SJCRH30 (cell line): ENCODE results near the gene ZNF14. TPM values are rescaled to one million over a fixed set of nuclear protein-coding genes. Genes with fewer than 3 reads are reported as not detected.
"Not testable (repeated sequence)": the region's sequence is repeated elsewhere in the genome, so short reads cannot be mapped to it uniquely, and the experiment has no call there.

ENCODE experiments used
- DNase-seq, 2 experiments: peaks; one replicate each; pipeline ENCODE4 v3.0.0-alpha.2; 2015 to 2020
- H3K27ac ChIP-seq: fragments of 250-450 bp; sonication (Bioruptor Pico); 2 replicates; pipeline ENCODE4 v1.5.1; 2020; ENCODE audit warnings: mild to moderate bottlenecking, moderate library complexity
- H3K27me3 ChIP-seq: fragments of 250-450 bp; sonication (Bioruptor Pico); 2 replicates; pipeline ENCODE4 v1.5.1; 2020; ENCODE audit warnings: mild to moderate bottlenecking, moderate library complexity
- H3K36me3 ChIP-seq: fragments of 250-450 bp; sonication (Bioruptor Pico); 2 replicates; pipeline ENCODE4 v1.5.1; 2020; ENCODE audit warnings: mild to moderate bottlenecking, moderate library complexity
- H3K4me1 ChIP-seq: fragments of 250-450 bp; sonication (Bioruptor Pico); 2 replicates; pipeline ENCODE4 v1.5.1; 2020; ENCODE audit warnings: mild to moderate bottlenecking, moderate library complexity
- H3K4me3 ChIP-seq: fragments of 250-450 bp; sonication (Bioruptor Pico); 2 replicates; pipeline ENCODE4 v1.5.1; 2020; ENCODE audit warnings: mild to moderate bottlenecking, moderate library complexity
- H3K9me3 ChIP-seq: fragments of 250-450 bp; sonication (Bioruptor Pico); replicated peaks from 2 replicates; pipeline ENCODE4 v1.5.1; 2020; ENCODE audit warnings: mild to moderate bottlenecking, moderate library complexity
- total RNA-seq: library from RNA; depleted of rRNA; stranded (reverse); fragments of >200 nt; shearing (Covaris generic); gene quantifications from 2 replicates; pipeline ENCODE4 v1.2.3, GENCODE V29; 2014

ZNF14 gene
- total RNA-seq, 1 experiment from 2014 or later = 7.8 TPM

DNA sequence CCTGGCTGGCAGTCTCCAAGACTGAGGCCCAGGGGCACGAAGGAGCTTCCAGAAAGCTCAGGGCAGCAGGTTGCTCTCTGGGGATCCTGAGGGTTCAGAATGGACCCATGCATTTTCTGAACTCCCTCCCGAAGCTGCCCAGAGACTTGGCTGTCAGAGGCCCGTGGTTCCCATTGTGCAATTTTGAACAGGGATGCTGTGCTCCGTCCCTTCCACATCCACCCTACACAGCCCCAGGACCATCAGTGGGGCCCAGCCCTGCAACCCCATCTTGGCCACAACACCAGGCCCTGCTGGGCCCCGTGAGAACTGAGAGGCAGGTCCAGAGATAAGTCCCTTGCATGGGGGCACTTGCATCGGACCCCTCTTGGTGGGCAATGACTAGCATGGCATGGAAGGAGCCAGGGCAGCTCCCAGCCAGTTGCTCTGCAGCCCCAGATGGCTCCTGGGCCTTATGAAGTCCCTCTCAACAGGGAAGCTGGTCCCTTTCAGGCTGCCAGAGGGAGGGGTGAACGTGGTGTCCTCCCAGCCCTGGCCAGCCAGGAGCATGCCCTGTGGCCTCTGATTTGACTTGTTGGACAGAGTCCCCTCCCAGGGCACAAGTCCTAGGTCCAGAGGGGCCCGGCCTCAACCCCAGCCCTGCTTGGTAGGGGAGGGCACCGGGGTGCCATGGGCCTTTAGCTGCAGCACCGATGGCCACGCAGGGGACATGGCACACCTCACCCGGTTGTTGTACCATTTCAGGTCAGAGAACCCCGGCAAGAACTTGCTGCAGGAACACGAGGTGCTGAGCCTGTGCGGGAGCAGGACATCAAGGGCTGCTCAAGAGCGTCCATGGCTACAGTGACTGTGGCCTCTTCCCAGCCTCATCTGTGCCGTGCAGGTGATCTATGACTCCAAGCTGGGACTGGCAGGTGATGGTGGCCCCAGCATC is 17.3 kb upstream of the ZNF14 start:
- no peaks in the 10 kb centered on the region for H3K9me3 ChIP-seq
- no peak for DNase-seq
- no peaks in the 10 kb centered on the region for H3K36me3 ChIP-seq
- no peaks in the 10 kb centered on the region for H3K4me1 ChIP-seq
- no peak overlapping the region for H3K4me3 ChIP-seq
- H3K27ac ChIP-seq = no peak overlapping the region
- H3K27me3 ChIP-seq = no peaks in the 10 kb centered on the region

DNA sequence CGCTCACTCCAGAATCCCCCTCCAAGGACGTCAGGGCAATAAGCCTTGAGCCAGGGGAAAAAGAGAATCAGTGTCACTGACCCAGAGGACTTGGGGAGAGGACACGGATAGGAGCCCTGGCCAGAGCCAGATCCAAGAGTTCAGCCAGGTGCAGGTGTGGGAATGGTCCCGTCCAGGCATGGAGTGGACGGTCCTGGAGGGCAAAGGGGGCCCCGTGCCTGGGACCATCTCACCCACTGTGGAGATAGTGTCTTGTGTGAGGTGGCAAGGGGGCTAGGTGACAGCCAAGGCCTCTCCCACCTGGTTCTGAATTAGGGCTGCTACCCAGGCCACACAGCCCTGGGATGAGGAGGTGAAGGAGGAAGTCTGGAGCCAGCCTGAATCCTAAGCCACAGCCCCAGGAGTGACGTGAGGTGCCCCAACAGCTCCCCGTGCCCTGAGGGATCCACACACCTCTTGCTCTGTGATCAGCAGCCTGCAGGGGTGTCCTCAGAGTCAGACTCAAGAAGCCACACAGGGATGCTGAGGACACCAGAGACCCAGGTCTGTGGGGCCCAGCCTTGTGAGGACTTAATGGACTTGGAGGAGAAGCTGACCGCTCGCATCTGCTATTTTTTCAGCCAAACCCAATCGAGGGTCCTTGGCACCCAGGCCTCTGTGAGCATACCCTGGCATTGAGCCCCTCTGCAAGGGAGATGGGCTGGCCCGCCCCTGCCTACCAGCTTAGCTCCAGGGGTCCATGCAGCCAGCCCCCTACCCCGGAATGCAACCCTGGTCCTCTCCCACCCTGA is 16.4 kb upstream of the ZNF14 start:
- Histone ChIP-seq H3K9me3 (no peaks in the 10 kb centered on the region), H3K36me3 (no peaks in the 10 kb centered on the region), H3K27me3 (no peaks in the 10 kb centered on the region), H3K27ac (no peak overlapping the region), H3K4me3 (no peak overlapping the region), H3K4me1 (no peaks in the 10 kb centered on the region)
- DNase-seq = no peak

DNA sequence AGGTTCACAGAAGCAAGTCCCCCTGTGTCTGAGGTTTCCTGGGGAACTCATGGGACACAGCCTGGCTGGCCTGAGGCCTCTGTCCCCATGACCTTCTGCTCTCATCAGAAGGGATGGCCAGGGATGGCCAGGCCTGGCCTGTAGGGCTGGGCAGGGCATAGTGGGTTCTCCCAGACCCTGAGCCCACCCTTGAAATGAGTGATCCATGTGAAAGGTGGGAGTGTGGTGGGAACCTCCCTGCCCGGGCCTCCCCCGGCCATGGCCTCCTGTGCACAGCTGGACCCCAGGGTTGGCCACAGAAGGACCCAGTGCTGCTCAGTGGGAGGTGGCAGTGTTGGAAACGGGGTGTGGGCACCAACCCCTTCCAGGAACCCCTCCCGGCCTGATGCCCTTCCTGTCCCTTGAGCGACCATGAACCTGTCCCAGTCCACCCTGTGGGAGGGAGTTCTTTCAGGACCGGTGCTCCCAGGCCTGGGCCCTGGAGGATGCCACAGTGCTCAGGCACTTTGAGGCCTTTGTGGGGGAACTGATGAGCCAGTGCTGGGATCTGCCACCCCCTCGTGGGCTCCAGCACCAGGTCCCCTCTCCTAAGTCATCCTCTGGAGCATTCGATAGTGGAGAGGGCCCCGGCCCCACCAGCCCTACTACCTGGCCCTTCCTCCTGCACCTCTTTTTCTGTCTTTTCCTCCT is 15.5 kb upstream of the ZNF14 start:
- Histone ChIP-seq H3K9me3 (no peaks in the 10 kb centered on the region), H3K4me1 (no peaks in the 10 kb centered on the region), H3K36me3 (no peaks in the 10 kb centered on the region), H3K27me3 (no peaks in the 10 kb centered on the region), H3K27ac (no peak overlapping the region), H3K4me3 (no peak overlapping the region)
- DNase-seq = no peak

DNA sequence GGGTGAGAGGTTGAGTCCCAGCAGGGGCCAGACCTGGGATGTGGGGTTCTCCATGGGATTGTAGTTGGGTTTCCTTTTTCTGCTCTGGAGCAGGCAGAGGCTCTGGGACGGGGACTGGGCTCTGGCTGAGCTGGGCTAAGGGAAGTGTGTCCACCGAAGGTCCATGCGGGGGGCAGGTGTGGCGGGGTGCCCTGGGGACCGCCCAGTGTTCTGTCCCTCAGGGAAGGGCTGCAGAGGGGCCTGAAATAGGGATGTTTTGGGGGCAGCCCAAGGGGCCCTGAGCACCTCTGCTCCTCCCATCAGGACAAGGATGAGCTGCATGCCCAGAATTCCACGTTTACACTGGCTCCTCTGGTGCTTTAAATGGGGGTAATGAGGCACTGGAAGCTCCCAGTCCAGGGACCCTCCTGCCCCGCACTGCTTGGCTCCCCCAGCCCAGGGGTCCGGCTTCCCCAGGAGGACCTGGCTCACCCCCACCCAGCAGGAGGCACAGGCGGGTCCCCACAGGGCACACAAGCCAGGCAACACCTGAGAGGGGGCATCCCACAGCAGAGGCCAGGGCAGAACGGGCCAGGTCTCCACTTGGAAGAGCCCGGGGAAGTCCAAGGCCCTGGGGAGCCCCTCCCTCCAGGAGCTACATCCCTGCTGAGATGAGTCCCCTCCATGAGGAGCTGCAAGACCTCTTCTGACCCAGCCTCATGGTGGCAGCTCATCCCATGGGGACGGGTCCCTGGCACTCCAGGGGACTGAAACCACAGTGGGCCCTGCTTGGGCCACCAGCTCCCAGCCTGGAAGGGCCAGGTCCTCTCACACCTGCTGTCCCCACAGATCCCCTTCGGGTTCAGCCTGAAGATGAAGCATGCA is 14.7 kb upstream of the ZNF14 start:
- H3K27me3 ChIP-seq = no peaks in the 10 kb centered on the region
- DNase-seq = no peak
- H3K9me3 ChIP-seq = no peaks in the 10 kb centered on the region
- H3K4me3 ChIP-seq = no peak overlapping the region
- H3K36me3 ChIP-seq = no peaks in the 10 kb centered on the region
- no peak overlapping the region for H3K27ac ChIP-seq
- no peaks in the 10 kb centered on the region for H3K4me1 ChIP-seq

DNA sequence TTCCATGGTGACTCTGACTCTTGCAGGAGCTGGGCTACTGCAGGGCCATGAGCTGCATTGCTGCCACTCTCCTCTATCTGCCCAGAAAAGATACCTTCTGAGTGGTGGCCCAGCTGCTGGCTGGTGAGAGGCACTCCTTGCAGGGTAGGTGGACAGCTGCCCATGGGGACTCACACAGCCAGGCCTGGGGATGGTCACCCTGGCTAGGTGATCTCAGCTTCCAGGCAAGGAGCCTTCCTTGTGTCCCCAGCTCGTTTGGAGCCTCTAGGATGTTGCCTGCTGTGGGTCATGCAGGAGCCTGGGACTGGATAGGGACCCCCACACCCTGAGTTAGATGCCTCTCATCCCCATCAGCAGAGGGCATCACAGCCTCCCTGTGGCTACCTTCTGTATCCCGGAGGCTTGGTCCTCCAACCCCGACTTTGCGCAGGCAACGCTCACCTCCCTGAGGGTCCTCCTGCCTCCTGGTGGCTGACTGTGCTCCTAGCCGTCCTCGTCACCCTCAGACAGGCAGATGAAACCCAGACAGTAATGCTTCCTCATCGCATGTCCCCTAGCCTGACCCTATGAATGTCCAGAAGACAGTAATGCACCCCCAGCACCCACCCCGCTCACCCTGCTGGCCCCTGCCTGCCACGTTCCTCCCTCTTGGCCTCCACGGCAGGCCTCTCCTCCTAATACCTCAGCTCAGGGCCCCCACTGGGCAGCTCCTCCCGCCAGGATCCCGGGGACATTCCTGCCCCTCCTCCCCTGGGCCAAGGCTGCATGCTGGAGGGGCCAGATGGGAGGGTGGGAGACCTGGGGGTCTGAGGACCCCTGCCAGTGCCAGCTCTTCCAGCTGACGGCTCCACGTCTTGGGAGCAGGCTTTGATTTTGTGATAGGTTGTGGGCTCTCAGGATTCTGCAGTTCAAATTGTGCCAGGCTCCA is 13.6 kb upstream of the ZNF14 start:
- H3K9me3 ChIP-seq = no peaks in the 10 kb centered on the region
- H3K4me3 ChIP-seq = no peak overlapping the region
- no peaks in the 10 kb centered on the region for H3K27me3 ChIP-seq
- H3K4me1 ChIP-seq = no peaks in the 10 kb centered on the region
- no peak for DNase-seq
- H3K27ac ChIP-seq = no peak overlapping the region
- H3K36me3 ChIP-seq = no peaks in the 10 kb centered on the region

DNA sequence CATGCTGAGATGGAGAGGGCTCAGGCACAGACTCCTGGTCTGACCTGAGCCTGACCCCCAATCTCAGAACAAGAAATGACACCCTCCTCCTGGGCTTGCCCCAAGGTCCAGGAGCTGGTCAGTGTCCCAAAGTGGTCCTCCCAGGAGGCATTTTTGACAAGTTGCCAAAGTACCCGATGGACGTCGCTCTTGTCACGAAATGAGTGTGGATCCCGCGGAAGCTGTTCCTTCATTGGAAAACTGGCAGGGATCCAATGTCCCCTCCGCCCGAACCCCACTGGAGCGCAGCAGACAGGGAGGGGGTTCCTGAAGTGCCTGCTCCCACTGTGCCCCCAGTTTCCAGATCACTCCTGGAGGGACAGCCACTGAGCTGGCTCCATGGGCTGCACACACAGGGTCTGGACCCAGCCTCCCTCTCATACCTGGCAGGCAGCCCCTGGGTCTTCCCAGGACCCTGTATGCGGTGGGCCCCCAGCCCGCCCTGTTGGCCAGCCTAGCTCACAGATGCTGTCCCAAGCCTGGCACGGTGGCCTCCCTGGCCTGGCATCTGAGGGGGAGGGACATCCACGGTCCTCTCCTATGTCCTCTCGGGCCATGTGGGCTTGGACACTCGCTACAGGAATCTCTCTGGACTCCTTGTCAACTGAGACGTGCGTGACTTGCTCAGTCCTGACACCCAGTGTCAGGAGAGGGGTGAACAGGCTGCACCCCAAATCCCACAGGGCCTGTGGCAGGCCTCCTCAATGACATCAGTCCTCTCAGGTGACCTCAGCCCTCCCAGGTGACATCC is 12.8 kb upstream of the ZNF14 start:
- no peak for DNase-seq
- Histone ChIP-seq H3K4me3 (no peak overlapping the region), H3K36me3 (no peaks in the 10 kb centered on the region)

DNA sequence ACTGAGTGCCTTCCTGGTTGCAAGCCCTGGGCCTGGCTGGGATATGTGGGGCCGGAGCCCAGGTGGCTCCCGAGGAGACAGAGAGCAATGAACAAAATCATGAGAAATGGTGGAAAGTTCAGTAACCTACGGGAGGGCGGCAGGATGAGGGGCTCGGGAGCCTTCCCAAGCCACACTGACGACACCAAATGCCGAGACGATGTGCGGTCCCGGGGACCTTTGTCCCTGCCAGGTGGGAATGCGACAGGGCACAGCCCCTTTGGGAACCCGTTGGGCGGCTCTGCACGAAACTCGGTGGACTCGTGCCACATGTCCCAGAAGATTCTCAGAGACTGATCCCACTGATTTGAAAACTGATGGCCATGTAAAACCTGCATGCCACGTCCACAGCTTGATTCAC is 11.7 kb upstream of the ZNF14 start:
- no peaks in the 10 kb centered on the region for H3K4me1 ChIP-seq
- no peaks in the 10 kb centered on the region for H3K9me3 ChIP-seq
- no peaks in the 10 kb centered on the region for H3K27me3 ChIP-seq
- H3K36me3 ChIP-seq = no peaks in the 10 kb centered on the region
- H3K27ac ChIP-seq = no peak overlapping the region
- no peak overlapping the region for H3K4me3 ChIP-seq
- DNase-seq = no peak

More for the DNA sequence above, 12.8 kb upstream of the ZNF14 start:
- H3K4me1 ChIP-seq = no peaks in the 10 kb centered on the region
- no peak overlapping the region for H3K27ac ChIP-seq
- no peaks in the 10 kb centered on the region for H3K27me3 ChIP-seq
- H3K9me3 ChIP-seq = no peaks in the 10 kb centered on the region

DNA sequence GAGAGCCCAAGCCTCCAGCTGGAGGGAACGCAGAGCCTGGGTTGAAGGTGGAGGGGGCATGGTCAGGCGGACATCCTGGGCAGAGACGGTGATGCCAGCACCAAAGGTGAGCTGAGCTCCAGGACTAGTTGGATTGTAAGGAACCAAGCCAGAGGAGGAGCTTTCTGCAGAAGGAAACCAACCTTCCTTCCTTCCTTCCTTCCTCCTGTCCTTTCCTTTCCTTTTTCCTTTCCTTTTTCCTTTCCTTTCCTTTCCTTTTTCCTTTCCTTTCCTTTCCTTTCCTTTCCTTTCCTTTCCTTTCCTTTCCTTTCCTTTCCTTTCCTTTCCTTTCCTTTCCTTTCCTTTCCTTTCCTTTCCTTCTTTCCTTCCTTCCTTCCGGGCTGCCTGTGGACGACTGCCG is 11.0 kb upstream of the ZNF14 start:
- not testable (repeated sequence) for H3K27me3 ChIP-seq, H3K9me3 ChIP-seq, DNase-seq, H3K4me3 ChIP-seq, H3K4me1 ChIP-seq, H3K36me3 ChIP-seq, H3K27ac ChIP-seq

DNA sequence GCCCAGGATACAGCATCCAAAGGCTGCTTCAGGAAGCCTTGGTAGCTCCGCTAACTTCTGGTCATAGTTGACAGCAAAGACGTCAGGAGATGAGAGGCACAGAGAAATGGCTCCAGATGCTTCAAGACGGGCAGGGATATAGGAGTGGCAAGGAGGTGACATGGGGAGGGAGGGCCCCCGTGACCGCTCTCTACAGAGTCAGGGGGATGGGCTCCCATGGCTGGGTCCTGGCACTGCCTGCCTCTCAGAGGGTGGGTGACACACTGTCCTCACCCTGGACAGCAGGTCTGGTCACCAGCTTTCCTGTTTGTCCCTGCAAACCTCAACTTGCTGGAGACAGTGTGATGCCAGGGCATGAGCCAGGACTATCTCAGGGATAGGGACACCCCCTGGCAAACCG is 10.3 kb upstream of the ZNF14 start:
- Histone ChIP-seq H3K27me3 (no peaks in the 10 kb centered on the region), H3K9me3 (no peaks in the 10 kb centered on the region), H3K27ac (no peak overlapping the region), H3K4me1 (no peaks in the 10 kb centered on the region), H3K4me3 (no peak overlapping the region), H3K36me3 (no peaks in the 10 kb centered on the region)
- no peak for DNase-seq

DNA sequence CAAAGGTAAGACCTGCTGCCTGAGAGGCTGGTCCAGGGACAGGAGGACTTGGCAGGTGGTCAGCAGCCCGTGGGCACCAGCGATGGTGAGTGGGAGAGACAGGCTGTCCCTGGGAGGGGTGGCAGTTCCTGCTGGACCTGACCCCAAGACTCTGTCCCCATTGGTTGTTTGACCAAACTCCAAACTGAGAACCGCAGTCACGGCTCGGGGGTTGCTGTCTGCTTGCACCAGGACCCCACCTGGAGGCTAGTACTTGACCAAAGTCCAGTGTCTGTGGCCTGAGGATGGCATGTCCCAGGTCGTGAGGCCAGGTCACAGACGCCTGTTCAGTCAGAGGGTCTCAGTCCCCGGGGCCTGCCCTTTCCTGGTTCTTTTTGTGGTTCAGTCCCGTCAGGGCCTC is 9.9 kb upstream of the ZNF14 start:
- H3K36me3 ChIP-seq = no peaks in the 10 kb centered on the region
- no peaks in the 10 kb centered on the region for H3K9me3 ChIP-seq
- no peak overlapping the region for H3K27ac ChIP-seq
- H3K4me1 ChIP-seq = no peaks in the 10 kb centered on the region
- DNase-seq = no peak
- no peak overlapping the region for H3K4me3 ChIP-seq
- no peaks in the 10 kb centered on the region for H3K27me3 ChIP-seq

DNA sequence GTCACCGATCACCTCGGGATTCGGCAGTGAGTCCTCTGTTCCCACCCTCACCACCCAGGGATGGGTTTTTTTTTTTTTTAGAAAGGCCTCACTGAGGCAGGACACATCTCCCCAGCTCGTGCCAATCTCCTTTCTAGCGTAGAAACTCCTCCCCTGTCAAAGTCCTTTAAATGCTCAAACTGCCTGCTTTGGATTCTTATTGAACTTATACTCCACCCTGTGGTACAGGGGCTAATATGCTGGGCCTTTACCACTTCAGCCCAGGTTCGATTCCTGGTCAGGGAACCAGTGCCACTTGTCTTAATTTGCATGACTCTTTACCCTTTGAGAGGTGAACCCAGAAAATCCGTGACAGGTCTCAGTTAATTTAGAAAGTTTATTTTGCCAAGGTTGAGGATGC is 8.3 kb upstream of the ZNF14 start:
- H3K9me3 ChIP-seq = no peaks in the 10 kb centered on the region
- no peak overlapping the region for H3K4me3 ChIP-seq
- H3K27ac ChIP-seq = no peak overlapping the region
- no peaks in the 10 kb centered on the region for H3K27me3 ChIP-seq
- H3K36me3 ChIP-seq = no peaks in the 10 kb centered on the region
- no peaks in the 10 kb centered on the region for H3K4me1 ChIP-seq
- no peak for DNase-seq

DNA sequence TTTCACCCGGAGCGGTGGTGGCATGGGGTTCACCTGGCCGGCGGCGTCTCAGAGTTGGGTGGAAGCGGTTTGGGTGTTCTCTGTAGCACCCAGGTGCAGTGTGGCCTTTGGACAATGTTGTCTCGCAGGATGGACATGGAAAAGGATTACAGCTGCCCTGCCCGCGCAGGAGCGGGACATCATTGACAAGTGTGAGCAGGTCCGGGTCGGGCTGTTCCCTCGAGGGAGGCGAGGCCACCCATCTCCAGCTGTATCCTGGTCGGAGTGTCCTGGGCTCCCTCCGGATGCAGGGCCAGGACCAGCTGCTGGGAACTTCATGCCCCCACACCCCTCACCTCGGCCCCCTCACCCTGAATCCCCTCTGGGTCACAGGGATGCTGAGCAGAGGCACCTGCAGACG is 7.8 kb upstream of the ZNF14 start:
- Histone ChIP-seq H3K9me3 (no peaks in the 10 kb centered on the region), H3K4me1 (no peaks in the 10 kb centered on the region), H3K36me3 (no peaks in the 10 kb centered on the region), H3K4me3 (no peak overlapping the region), H3K27ac (no peak overlapping the region), H3K27me3 (no peaks in the 10 kb centered on the region)
- no peak for DNase-seq

DNA sequence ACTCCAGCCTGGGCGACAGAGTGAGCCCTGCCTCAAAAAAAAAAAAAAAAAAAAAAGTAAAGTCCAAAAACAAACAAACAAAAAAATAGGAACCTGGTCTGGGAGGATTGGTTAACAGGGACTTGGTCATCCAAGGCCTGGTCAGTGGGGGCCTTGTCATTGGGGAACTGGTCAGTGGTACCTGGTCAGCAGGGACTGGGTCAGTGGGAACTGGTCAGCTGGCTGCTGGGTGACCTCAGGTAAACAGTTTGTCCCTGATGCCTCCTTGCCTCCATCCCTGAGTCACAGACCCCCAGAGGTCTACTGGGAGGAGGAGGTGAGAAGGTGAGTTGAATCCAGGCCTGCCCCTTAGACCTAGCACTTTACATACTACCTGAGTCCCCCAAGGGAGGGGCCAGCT is 5.7 kb upstream of the ZNF14 start:
- Histone ChIP-seq H3K9me3 (no peaks in the 10 kb centered on the region), H3K4me3 (no peak overlapping the region), H3K27me3 (no peaks in the 10 kb centered on the region), H3K36me3 (no peaks in the 10 kb centered on the region), H3K27ac (no peak overlapping the region), H3K4me1 (no peaks in the 10 kb centered on the region)
- DNase-seq = no peak
